ENCODE measurements around the gene KBTBD8.
A peak's percentile ranks its signal among the peaks of the same experiment; 100 is the strongest.

- TF ChIP-seq SOX6 (IDR thresholded peaks at IDR 0.05) = no peak
- TF ChIP-seq SOX6 (CRISPR knock-in tag; IDR thresholded peaks at IDR 0.05) = no peak; the same call in 1 of the 2 replicates
- no peak for TF ChIP-seq ZNF503 (CRISPR knock-in tag; IDR thresholded peaks at IDR 0.05)
- TF ChIP-seq ZNF432 (CRISPR knock-in tag; IDR thresholded peaks at IDR 0.05; ENCODE audit: borderline replicate concordance) = no peak
- TF ChIP-seq CTCF (CRISPR knock-in tag; IDR thresholded peaks at IDR 0.05) = peak; percentile 87
- no peak for TF ChIP-seq EHMT2 (IDR thresholded peaks at IDR 0.05; ENCODE audit: borderline replicate concordance, low read depth, low read length)
- no peak for TF ChIP-seq FOXM1 (CRISPR knock-in tag; IDR thresholded peaks at IDR 0.05)
- TF ChIP-seq AHDC1 (CRISPR knock-in tag; IDR thresholded peaks at IDR 0.05; ENCODE audit: borderline replicate concordance) = no peak
- TF ChIP-seq SETDB1 (CRISPR knock-in tag; IDR thresholded peaks at IDR 0.05; ENCODE audit: borderline replicate concordance) = no peak
- no peak for TF ChIP-seq PRDM4 (CRISPR knock-in tag; IDR thresholded peaks at IDR 0.05; ENCODE audit: borderline replicate concordance)
- no peak for TF ChIP-seq ZNF367 (CRISPR knock-in tag; IDR thresholded peaks at IDR 0.05; ENCODE audit: borderline replicate concordance)
- TF ChIP-seq PHF21A (CRISPR knock-in tag; IDR thresholded peaks at IDR 0.05) = no peak
- TF ChIP-seq POLR2A (IDR thresholded peaks at IDR 0.05; ENCODE audit: insufficient read depth in 1 of 2, low read depth in 2 of 2, low read length in 2 of 2) = no peak
Measured at GRCh38 chr3:66971891-66972551, 26.1 kb upstream of the KBTBD8 start.

Measured in HepG2 (cell line).